Lower leg skin (tissue), 4 donors: Measurements from ENCODE around the gene PCDH9. TPM values are rescaled to one million over a fixed set of nuclear protein-coding genes. Genes with fewer than 3 reads are reported as not detected.

ENCODE experiments used
- DNase-seq, 2 donors: peaks; one replicate each; pipeline ENCODE4 v3.0.0-alpha.2; 2019; ENCODE audit warnings: low spot score in 2 of 2
- H3K4me3 ChIP-seq: fragments of 200-600 bp; sonication (generic); 2 replicates; pipeline ENCODE4 v1.5.1; 2017; ENCODE audit warnings: mild to moderate bottlenecking, low read depth; ENCODE audit not compliant: poor library complexity, severe bottlenecking
- CTCF ChIP-seq, 3 donors: fragments of 450-650 bp; IDR thresholded peaks; one replicate each; pipeline ENCODE4 v1.5.1; 2016; ENCODE audit warnings: antibody characterized with exemption in 3 of 3, mild to moderate bottlenecking in 3 of 3, moderate library complexity in 2 of 3
- POLR2A ChIP-seq, 2 donors: fragments of 450-650 bp; IDR thresholded peaks; one replicate each; pipeline ENCODE4 v1.6.1; 2016 to 2017; ENCODE audit warnings: antibody characterized with exemption in 2 of 2, mild to moderate bottlenecking in 1 of 2, moderate library complexity in 1 of 2
- WGBS, 2 donors: methylation state at CpG; one replicate each; pipeline ENCODE4 v1.1.5; 2018; 5-methylcytosine and 5-hydroxymethylcytosine counted together
- intact Hi-C: fragments of 100-400 bp; cut with DNase I; formaldehyde crosslinking; loops from one replicate; pipeline ENCODE4 v1.15.0; 2023; ENCODE audit warnings: low total_unique reads
- total RNA-seq, 4 donors: library from RNA; depleted of rRNA; stranded (reverse); fragments of >200 nt; gene quantifications; one replicate each; pipeline ENCODE4 v1.1.0, GENCODE V29; 2016

The PCDH9 gene
- total RNA-seq, 4 donors from 2014 or later: 0.21 to 0.84 (median 0.36) TPM

- WGBS, 2 donors: 80 to 82% methylated on average over 3 of the region's 3 CpGs
- H3K4me3 ChIP-seq: no peak overlapping the region
- TF ChIP-seq CTCF (IDR thresholded peaks at IDR 0.05): no peak
- no peak for TF ChIP-seq POLR2A (IDR thresholded peaks at IDR 0.05)
- intact Hi-C loops: no loop called here
- DNase-seq: no peak
Observed at GRCh38 chr13:66858163-66858562, 372.0 kb downstream of the PCDH9 start.

GRCh38 chr13:66855131-66855530 lies 375.0 kb downstream of the PCDH9 start:
- no peak for TF ChIP-seq POLR2A (IDR thresholded peaks at IDR 0.05)
- TF ChIP-seq CTCF (IDR thresholded peaks at IDR 0.05): no peak
- intact Hi-C loops: no loop called here
- no peak overlapping the region for H3K4me3 ChIP-seq
- WGBS, 2 donors: 65 to 74% methylated on average over 1 of the region's 1 CpG
- DNase-seq: no peak

GRCh38 chr13:66853564-66853963 lies 376.6 kb downstream of the PCDH9 start:
- H3K4me3 ChIP-seq: no peak overlapping the region
- intact Hi-C loops: no loop called here
- DNase-seq: no peak
- TF ChIP-seq CTCF (IDR thresholded peaks at IDR 0.05) (no peak), POLR2A (IDR thresholded peaks at IDR 0.05) (no peak)

GRCh38 chr13:66849706-66850105 lies 380.4 kb downstream of the PCDH9 start:
- 67 to 70% methylated on average over 4 of the region's 4 CpGs for WGBS, 2 donors
- no peak overlapping the region for H3K4me3 ChIP-seq
- intact Hi-C loops: no loop called here
- TF ChIP-seq CTCF (IDR thresholded peaks at IDR 0.05): no peak
- no peak for TF ChIP-seq POLR2A (IDR thresholded peaks at IDR 0.05)
- no peak for DNase-seq

GRCh38 chr13:66847541-66847940 lies 382.6 kb downstream of the PCDH9 start:
- no peak for DNase-seq
- intact Hi-C loops: no loop called here
- 86 to 91% methylated on average over 6 of the region's 6 CpGs for WGBS, 2 donors
- TF ChIP-seq CTCF (IDR thresholded peaks at IDR 0.05): no peak
- TF ChIP-seq POLR2A (IDR thresholded peaks at IDR 0.05): no peak
- no peak overlapping the region for H3K4me3 ChIP-seq

GRCh38 chr13:66845393-66845792 lies 384.7 kb downstream of the PCDH9 start:
- no peak overlapping the region for H3K4me3 ChIP-seq
- no peak for TF ChIP-seq POLR2A (IDR thresholded peaks at IDR 0.05)
- no peak for TF ChIP-seq CTCF (IDR thresholded peaks at IDR 0.05)
- 89 to 97% methylated on average over 8 to 10 of the region's 10 CpGs for WGBS, 2 donors
- DNase-seq: no peak
- intact Hi-C loops: no loop called here
